Endothelial cell of coronary artery (primary cell): ENCODE measurements around the gene EFEMP2. TPM values are rescaled to one million over a fixed set of nuclear protein-coding genes. Genes with fewer than 3 reads are reported as not detected.

Experiments
- total RNA-seq: library from RNA; depleted of rRNA; stranded (reverse); fragments of >200 nt; gene quantifications from 2 replicates; pipeline ENCODE4 v1.2.3, GENCODE V29; 2014

EFEMP2 gene
- 31.4 and 48.0 TPM in 2 replicates for total RNA-seq

DNA sequence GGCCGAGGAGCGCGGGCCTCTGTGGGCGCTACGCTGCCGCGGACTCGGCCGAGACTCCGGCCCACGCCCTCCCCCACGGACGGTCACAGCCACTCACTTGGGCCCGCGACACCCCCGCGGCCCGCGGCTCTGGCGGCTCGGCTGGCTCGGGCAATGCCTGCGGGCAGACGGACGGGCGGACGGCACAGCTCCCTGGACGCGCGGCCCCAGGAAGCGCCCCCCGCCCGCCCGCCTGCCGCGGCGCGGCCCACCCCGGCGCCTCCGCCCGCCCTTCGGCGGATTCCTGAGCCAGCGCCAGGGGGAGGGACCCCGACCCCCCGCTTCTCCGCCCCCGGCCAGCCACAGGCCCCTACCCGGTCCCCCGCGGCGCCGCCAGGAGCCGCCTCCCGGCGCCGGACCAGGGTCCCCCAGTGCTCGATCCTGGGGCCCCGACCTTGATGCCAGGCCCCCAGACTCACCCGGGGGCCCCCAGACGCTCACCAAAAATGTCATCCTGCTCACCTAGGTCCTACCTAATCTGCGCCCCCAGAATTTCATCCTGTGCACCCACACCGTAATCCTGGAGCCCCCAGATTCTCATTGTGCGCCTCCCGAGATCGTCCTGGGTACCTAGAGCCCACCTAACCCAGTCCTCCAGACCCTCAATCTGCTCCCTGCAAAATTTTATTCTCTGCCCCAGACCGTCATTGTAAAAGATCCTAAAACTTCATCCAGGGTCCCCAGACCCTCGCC is at the start of gene EFEMP2:
TSS of gene EFEMP2 (minus strand) at position 215 of the 732 bp plus-strand sequence. CDS start 446 bp downstream, outside the sequence.

DNA sequence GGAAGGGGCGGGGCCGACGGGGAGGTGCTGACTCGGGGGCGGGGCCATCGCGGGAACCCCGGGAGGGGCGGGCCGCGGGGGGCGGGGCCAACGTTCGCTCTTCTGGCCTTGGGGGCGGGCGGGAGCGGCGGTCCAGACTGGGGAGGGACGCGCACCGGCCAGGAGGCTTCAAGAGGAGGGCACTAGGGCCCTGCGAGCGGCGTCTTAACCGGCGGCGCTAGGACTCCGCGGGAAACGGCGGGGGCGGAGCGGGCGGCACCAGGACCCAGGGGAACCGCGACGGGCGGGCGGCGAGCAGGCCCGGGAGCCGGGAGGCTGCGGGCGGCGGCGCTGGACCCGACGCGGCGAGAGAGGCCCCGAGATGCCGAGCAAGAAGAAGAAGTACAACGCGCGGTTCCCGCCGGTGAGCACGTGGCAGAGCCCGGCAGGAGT is 46.6 kb upstream of the EFEMP2 start, which contains the start of gene DRAP1:
TSS of gene DRAP1 (plus strand) at position 286 of the 432 bp plus-strand sequence. CDS start at position 362, 76 bp downstream.

DNA sequence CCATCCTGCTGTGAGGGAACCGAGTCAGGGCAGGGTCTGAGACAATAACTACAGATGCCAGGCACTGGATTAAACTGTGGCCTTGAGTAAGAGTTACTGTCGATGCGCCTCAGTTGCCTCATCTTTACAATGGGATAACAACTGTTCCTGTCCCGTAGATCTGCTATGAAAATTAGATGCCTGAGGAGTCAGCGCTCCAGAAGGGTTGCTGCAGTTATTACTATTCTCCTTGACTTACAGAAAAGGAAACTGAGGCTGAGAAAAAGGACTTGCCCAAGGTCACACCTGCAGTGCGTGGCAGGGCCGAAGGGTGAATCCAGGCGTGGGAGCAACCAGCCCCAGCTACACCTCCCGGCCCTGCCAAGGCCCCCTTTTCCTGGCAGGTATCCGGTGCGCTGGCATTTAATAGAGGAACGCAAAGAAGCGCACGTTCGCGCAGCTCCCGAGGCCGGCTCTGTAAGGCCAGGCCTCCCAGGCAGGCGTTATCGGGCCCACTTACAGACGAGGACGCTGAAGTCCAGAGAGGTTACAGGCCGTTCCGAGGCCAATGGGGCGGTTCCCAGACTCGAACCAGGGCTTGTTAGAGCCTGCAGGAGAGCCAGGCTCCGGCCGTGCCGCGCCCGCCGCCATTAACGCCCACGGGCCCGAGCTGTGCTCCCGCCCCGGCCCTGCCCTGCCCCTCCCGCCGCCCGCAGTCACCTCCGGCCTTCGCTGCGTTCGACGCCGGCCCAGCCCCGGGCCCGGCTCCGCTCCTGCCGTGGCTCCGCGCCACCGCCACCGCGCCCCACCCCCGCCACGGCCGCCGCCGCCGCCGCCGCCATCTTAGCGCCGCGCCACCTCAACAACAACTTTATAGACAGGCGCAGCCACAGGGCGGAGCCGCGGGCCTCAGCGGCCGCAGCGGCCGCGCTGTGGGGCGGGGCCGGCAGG is 45.9 kb upstream of the EFEMP2 start, which contains the start of gene C11orf68:
TSS of gene C11orf68 (minus strand) at position 852 of the 930 bp plus-strand sequence. CDS start at position 821, 31 bp downstream.

DNA sequence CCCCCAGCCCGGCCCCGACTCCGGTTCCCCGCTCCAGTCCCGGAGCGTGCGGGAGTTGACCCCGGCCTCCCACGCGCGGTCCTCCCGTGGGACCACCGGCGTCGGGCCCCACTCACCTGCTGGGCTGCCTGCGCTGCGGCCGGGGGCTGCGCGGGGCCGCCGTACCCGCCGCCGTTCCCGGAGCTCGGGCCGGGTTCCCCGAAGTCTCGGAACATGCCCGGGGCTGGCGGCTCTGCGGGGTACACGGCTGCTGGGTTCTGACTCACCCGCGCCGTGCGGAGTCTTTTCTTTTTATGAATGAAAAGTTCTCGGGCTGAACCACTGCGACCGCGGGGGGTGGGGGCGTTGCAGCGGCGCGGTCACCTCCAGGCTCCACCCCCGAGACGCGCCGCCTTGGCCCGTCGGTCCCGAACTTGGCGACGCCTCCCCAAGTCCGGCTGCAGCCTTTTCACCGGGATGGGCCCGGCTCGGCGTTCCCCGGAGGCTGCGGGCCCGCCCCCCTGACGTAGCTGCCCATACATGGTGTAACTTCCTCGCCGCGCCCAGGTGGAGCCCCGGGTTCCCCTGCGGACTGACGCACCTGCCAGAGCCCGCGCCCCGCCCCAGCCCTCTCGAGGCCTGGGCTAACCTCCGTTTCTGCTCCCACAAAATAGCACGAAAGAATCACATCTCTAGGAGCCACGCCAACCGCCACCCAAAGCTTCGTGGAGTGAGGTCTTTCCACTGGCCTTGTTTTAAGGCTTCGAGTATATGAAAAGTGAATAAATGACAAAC is 27.7 kb upstream of the EFEMP2 start, which contains the start of gene FOSL1:
TSS of gene FOSL1 (minus strand) at position 264 of the 774 bp plus-strand sequence. CDS start at position 215, 49 bp downstream.

GRCh38 chr11:65890324-65891218 is 18.0 kb upstream of the EFEMP2 start, which contains the start of gene CCDC85B:
TSS of gene CCDC85B (plus strand) at chr11:65890673. CDS start at chr11:65890784, 111 bp downstream.

GRCh38 chr11:65888163-65888814 is 15.7 kb upstream of the EFEMP2 start, which contains the start of gene FIBP:
TSS of gene FIBP (minus strand) at chr11:65888471. CDS start at chr11:65888418, 53 bp downstream.

DNA sequence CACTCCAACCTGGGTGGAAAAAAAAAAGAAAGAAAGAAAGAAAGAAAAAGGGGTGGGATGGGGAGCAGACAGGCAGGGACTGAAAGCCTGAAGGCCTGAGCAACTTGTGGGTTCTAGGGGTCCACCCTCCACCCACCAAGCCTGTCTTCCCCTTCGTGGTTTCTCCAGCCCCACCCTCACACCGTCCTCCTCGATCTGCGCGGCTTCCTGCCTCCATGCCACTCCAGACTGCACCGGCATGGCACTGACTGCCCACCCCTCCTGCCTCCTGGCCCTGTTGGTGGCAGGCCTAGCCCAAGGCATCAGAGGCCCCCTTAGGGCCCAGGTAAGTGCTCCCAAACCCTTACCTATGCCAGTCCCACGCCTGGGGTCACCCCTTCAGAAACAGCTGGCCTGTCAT is 7.0 kb upstream of the EFEMP2 start, which contains the start of gene CTSW:
TSS of gene CTSW (plus strand) at position 221 of the 400 bp plus-strand sequence. CDS start at position 239, 18 bp downstream.

GRCh38 chr11:65860278-65861164 is 12.1 kb downstream of the EFEMP2 start, which contains the start of gene MUS81:
TSS of gene MUS81 (plus strand) at chr11:65860433. CDS start at chr11:65860754, 321 bp downstream.

DNA sequence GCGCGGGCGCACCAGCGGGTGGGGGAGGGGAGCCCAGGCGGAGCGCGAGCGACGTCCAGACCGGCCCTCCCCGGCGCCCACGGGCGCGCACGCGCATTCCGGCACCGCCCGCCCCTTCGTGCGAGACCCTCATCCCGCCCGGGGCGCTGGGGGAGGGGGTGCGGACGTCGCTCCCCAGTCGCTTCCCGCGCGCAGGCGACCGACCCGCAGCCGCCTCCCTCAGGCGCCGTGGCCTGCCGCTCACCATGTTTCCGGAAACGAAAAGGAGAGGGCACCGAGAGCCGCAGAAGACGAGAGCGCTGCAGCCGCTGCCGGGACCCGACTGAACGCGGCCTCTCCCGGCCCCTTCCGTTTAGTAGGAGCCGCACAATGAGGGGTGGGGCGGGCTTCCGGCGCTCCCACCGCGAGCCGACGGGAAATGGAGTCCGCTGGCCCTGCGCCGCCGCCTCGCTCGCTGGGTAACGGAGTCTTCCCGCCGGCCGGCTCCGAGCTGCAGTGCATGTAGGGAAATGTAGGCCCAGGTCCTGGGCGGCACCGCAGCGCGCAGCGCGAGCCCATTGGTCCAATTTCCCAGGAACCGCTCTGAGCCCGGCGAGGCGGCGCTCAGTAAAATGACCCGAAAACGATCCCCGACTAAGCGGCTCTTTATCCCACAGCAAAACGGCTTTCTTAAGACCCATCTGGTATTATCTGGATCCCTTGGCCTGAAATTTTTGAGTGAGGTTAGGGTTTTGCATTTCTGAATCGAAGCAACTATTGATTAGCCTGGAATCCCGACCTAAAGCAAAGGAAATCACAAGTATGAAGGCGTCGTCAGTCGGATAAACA is 14.5 kb downstream of the EFEMP2 start, which contains the start of gene CFL1:
TSS of gene CFL1 (minus strand) at position 328 of the 828 bp plus-strand sequence. CDS start at position 247, 81 bp downstream.

DNA sequence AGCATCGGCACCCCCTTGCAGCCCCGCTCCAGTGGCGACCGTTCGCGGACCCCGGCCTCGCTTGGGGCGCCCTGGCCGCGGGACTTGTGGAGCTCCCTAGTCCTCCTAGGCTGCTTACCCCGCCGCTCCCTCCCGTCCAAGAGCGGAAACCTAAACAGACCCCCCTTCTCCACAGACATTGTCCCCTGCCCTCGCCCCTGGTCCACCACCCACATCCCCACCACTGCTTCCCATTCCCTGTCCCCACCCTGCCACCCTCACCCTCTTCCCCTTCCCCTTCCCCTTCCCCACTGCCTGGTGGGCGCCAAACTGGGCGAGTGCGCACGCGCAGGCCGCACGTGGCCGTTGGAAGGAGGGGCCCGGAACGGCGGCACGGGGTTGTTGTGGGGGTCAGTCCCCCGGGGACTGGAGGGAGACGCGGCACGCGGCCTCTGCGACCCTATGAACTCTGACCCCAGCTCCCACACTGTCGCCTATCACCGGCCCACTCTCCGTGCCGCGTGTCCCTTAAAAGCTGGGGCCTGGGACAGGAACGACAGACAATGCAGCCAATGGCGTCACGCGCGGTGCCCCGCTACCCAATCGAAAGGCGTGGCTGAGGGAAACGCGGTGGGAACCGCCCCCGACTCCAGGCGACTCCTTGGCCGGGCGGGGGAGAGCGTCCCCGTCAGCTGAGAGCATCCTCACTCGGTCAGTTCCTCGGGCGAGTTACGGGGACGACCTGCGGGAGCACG is 39.1 kb downstream of the EFEMP2 start, which contains the start of gene SNX32:
TSS of gene SNX32 (plus strand) at position 667 of the 734 bp plus-strand sequence. CDS start 103 bp downstream, outside the sequence.

Other genes starting within 250 kb of the EFEMP2 start
- 44.3 and 58.9 TPM in 2 replicates for gene SIPA1, start 234.7 kb downstream of the EFEMP2 start, total RNA-seq
- 16.1 and 26.0 TPM in 2 replicates for gene RELA, start 209.9 kb downstream of the EFEMP2 start, total RNA-seq
- 37.5 and 39.5 TPM in 2 replicates for gene KAT5, start 160.5 kb downstream of the EFEMP2 start, total RNA-seq
- gene RNASEH2C, start 152.0 kb downstream of the EFEMP2 start, total RNA-seq = 47.5 and 48.0 TPM in 2 replicates
- gene AP5B1, start 91.8 kb downstream of the EFEMP2 start, total RNA-seq = 5.5 and 8.0 TPM in 2 replicates
- not detected in 2 replicates for gene OVOL1, start 85.7 kb downstream of the EFEMP2 start, total RNA-seq
- 0.36 and 0.38 TPM in 2 replicates for gene SNX32, start 38.8 kb downstream of the EFEMP2 start, total RNA-seq
- 1,607 and 1,727 TPM in 2 replicates for gene CFL1, start 14.6 kb downstream of the EFEMP2 start, total RNA-seq
- 43.1 and 58.9 TPM in 2 replicates for gene MUS81, start 12.4 kb downstream of the EFEMP2 start, total RNA-seq
- gene CTSW, start 7.0 kb upstream of the EFEMP2 start, total RNA-seq = not detected in 2 replicates
- 156 and 220 TPM in 2 replicates for gene FIBP, start 15.7 kb upstream of the EFEMP2 start, total RNA-seq
- 83.5 and 102 TPM in 2 replicates for gene CCDC85B, start 17.9 kb upstream of the EFEMP2 start, total RNA-seq
- 7.4 and 10.2 TPM in 2 replicates for gene FOSL1, start 27.6 kb upstream of the EFEMP2 start, total RNA-seq
- gene C11orf68, start 46.3 kb upstream of the EFEMP2 start, total RNA-seq = 11.2 and 19.3 TPM in 2 replicates
- 215 and 233 TPM in 2 replicates for gene DRAP1, start 46.6 kb upstream of the EFEMP2 start, total RNA-seq
- gene TSGA10IP, start 72.7 kb upstream of the EFEMP2 start, total RNA-seq = under 0.01 TPM in 1 of 2 replicates, not detected in the other
- gene SART1, start 88.9 kb upstream of the EFEMP2 start, total RNA-seq = 64.8 TPM in 2 replicates
- 32.8 and 37.5 TPM in 2 replicates for gene EIF1AD, start 129.4 kb upstream of the EFEMP2 start, total RNA-seq
- gene BANF1, start 129.7 kb upstream of the EFEMP2 start, total RNA-seq = 17.5 and 25.1 TPM in 2 replicates
- 0.09 and 0.56 TPM in 2 replicates for gene CST6, start 139.2 kb upstream of the EFEMP2 start, total RNA-seq
- 0.09 TPM in 2 replicates for gene CATSPER1, start 153.7 kb upstream of the EFEMP2 start, total RNA-seq
- gene GAL3ST3, start 176.4 kb upstream of the EFEMP2 start, total RNA-seq = not detected in 2 replicates
- 106 and 108 TPM in 2 replicates for gene SF3B2, start 179.6 kb upstream of the EFEMP2 start, total RNA-seq
- gene PACS1, start 197.5 kb upstream of the EFEMP2 start, total RNA-seq = 18.6 and 39.6 TPM in 2 replicates